Measurements from ENCODE around the gene MFAP3L.

GRCh38 chr4:170008371-170008770 is 17.8 kb downstream of the MFAP3L start:
- TF ChIP-seq PATZ1 (CRISPR knock-in tag; IDR thresholded peaks at IDR 0.05; ENCODE audit: borderline replicate concordance), result no peak
- TF ChIP-seq ZFP3 (CRISPR knock-in tag; IDR thresholded peaks at IDR 0.05), result no peak
- TF ChIP-seq TOX (CRISPR knock-in tag; IDR thresholded peaks at IDR 0.05; ENCODE audit: borderline replicate concordance), result no peak
- TF ChIP-seq CREB5 (CRISPR knock-in tag; IDR thresholded peaks at IDR 0.05; ENCODE audit: low read depth), result no peak
- no peak for TF ChIP-seq BACH2 (CRISPR knock-in tag; IDR thresholded peaks at IDR 0.05; ENCODE audit: borderline replicate concordance)
